IPS-15b (cell line): ENCODE measurements around the gene BMPR1B.
A peak's percentile ranks its signal among the peaks of the same experiment; 100 is the strongest.

Experiments used
- H3K27me3 ChIP-seq: one replicate; pipeline ENCODE4 v1.6.1; 2013; ENCODE audit warnings: low read length; ENCODE audit not compliant: control insufficient read depth, insufficient read depth
- H3K36me3 ChIP-seq: one replicate; pipeline ENCODE4 v1.6.1; 2013; ENCODE audit warnings: low read length; ENCODE audit not compliant: control insufficient read depth, insufficient read depth
- H3K4me1 ChIP-seq: one replicate; pipeline ENCODE4 v1.6.1; 2013; ENCODE audit warnings: mild to moderate bottlenecking, low read length; ENCODE audit not compliant: control insufficient read depth, insufficient read depth
- H3K4me3 ChIP-seq: one replicate; pipeline ENCODE4 v1.5.1; 2013; ENCODE audit warnings: low read depth, low read length
- H3K9ac ChIP-seq: one replicate; pipeline ENCODE4 v1.6.1; 2013; ENCODE audit warnings: low read depth, mild to moderate bottlenecking, low read length
- H3K9me3 ChIP-seq: one replicate; pipeline ENCODE4 v1.6.1; 2013; ENCODE audit warnings: mild to moderate bottlenecking, low read length; ENCODE audit not compliant: control insufficient read depth, insufficient read depth

Gene BMPR1B

GRCh38 chr4:94739741-94740140 is 18.0 kb upstream of the BMPR1B start:
- no peak overlapping the region for H3K4me3 ChIP-seq
- no peaks in the 10 kb centered on the region for H3K36me3 ChIP-seq
- H3K9ac ChIP-seq: no peak overlapping the region
- H3K27me3 ChIP-seq: no peaks in the 10 kb centered on the region
- no peaks in the 10 kb centered on the region for H3K9me3 ChIP-seq
- H3K4me1 ChIP-seq: no peaks in the 10 kb centered on the region

- Histone ChIP-seq H3K9me3 (no peaks in the 10 kb centered on the region), H3K4me3 (no peak overlapping the region), H3K27me3 (no peaks in the 10 kb centered on the region), H3K36me3 (no peaks in the 10 kb centered on the region), H3K9ac (no peak overlapping the region), H3K4me1 (no peaks in the 10 kb centered on the region)
Measured at GRCh38 chr4:94741304-94741703, 16.5 kb upstream of the BMPR1B start.

GRCh38 chr4:94743838-94744237 is 13.9 kb upstream of the BMPR1B start:
- Histone ChIP-seq H3K36me3 (no peaks in the 10 kb centered on the region), H3K9ac (no peak overlapping the region), H3K4me3 (no peak overlapping the region), H3K27me3 (no peaks in the 10 kb centered on the region), H3K4me1 (no peaks in the 10 kb centered on the region), H3K9me3 (no peaks in the 10 kb centered on the region)

GRCh38 chr4:94744850-94745249 is 12.9 kb upstream of the BMPR1B start:
- H3K9ac ChIP-seq: no peak overlapping the region
- H3K9me3 ChIP-seq: no peaks in the 10 kb centered on the region
- H3K36me3 ChIP-seq: no peaks in the 10 kb centered on the region
- H3K4me1 ChIP-seq: no peaks in the 10 kb centered on the region
- no peaks in the 10 kb centered on the region for H3K27me3 ChIP-seq
- H3K4me3 ChIP-seq: no peak overlapping the region

GRCh38 chr4:94746746-94747145 is 11.0 kb upstream of the BMPR1B start:
- no peaks in the 10 kb centered on the region for H3K9me3 ChIP-seq
- H3K27me3 ChIP-seq: no peaks in the 10 kb centered on the region
- no peak overlapping the region for H3K9ac ChIP-seq
- no peaks in the 10 kb centered on the region for H3K36me3 ChIP-seq
- H3K4me1 ChIP-seq: no peaks in the 10 kb centered on the region
- H3K4me3 ChIP-seq: no peak overlapping the region

GRCh38 chr4:94758141-94758699 is 465 bp downstream of the BMPR1B start:
- H3K9me3 ChIP-seq: no peaks in the 10 kb centered on the region
- no peaks in the 10 kb centered on the region for H3K36me3 ChIP-seq
- peaks cover 49% of the 10 kb centered on the region for H3K27me3 ChIP-seq
- peak overlapping the region; percentile 47 for H3K9ac ChIP-seq
- H3K4me1 ChIP-seq: no peaks in the 10 kb centered on the region
- H3K4me3 ChIP-seq: peak overlapping the region; percentile 53

- Histone ChIP-seq H3K9me3 (no peaks in the 10 kb centered on the region), H3K4me3 (peak overlapping the region; percentile 53), H3K4me1 (no peaks in the 10 kb centered on the region), H3K27me3 (peaks cover 49% of the 10 kb centered on the region), H3K9ac (peak overlapping the region; percentile 47), H3K36me3 (no peaks in the 10 kb centered on the region)
Measured at GRCh38 chr4:94758700-94759399, 1.1 kb downstream of the BMPR1B start.

- Histone ChIP-seq H3K4me1 (no peaks in the 10 kb centered on the region), H3K4me3 (no peak overlapping the region), H3K36me3 (no peaks in the 10 kb centered on the region), H3K9me3 (no peaks in the 10 kb centered on the region), H3K27me3 (peaks cover 48% of the 10 kb centered on the region), H3K9ac (no peak overlapping the region)
Measured at GRCh38 chr4:94759767-94760211, 2.0 kb downstream of the BMPR1B start.

GRCh38 chr4:94762326-94762725 is 4.6 kb downstream of the BMPR1B start:
- Histone ChIP-seq H3K9me3 (no peaks in the 10 kb centered on the region), H3K27me3 (peaks cover 25% of the 10 kb centered on the region), H3K4me1 (no peaks in the 10 kb centered on the region), H3K9ac (no peak overlapping the region), H3K36me3 (no peaks in the 10 kb centered on the region), H3K4me3 (no peak overlapping the region)

- peaks cover 23% of the 10 kb centered on the region for H3K27me3 ChIP-seq
- no peak overlapping the region for H3K9ac ChIP-seq
- no peak overlapping the region for H3K4me3 ChIP-seq
- H3K9me3 ChIP-seq: no peaks in the 10 kb centered on the region
- H3K36me3 ChIP-seq: no peaks in the 10 kb centered on the region
- H3K4me1 ChIP-seq: no peaks in the 10 kb centered on the region
Measured at GRCh38 chr4:94763005-94763404, 5.2 kb downstream of the BMPR1B start.

GRCh38 chr4:94763500-94763899 is 5.7 kb downstream of the BMPR1B start:
- H3K9ac ChIP-seq: no peak overlapping the region
- no peaks in the 10 kb centered on the region for H3K36me3 ChIP-seq
- H3K9me3 ChIP-seq: no peaks in the 10 kb centered on the region
- no peak overlapping the region for H3K4me3 ChIP-seq
- no peaks in the 10 kb centered on the region for H3K4me1 ChIP-seq
- peaks cover 23% of the 10 kb centered on the region for H3K27me3 ChIP-seq

GRCh38 chr4:94764069-94764468 is 6.3 kb downstream of the BMPR1B start:
- Histone ChIP-seq H3K36me3 (no peaks in the 10 kb centered on the region), H3K9ac (no peak overlapping the region), H3K4me3 (no peak overlapping the region), H3K27me3 (peaks cover 19% of the 10 kb centered on the region), H3K9me3 (no peaks in the 10 kb centered on the region), H3K4me1 (no peaks in the 10 kb centered on the region)
